GM18907 (cell line): Measurements from ENCODE around the gene DPCD.
A peak's percentile ranks its signal among the peaks of the same experiment; 100 is the strongest.

Experiments used
- ATAC-seq: cut with Tn5 transposase; IDR thresholded peaks from one replicate; pipeline ENCODE4 v1.9.1; 2021; ENCODE audit warnings: mild to moderate bottlenecking, moderate library complexity; ENCODE audit not compliant: unreplicated experiment

DPCD gene

GRCh38 chr10:101587725-101588653, at the start of gene DPCD, which contains the start of gene POLL:
DPCD (plus strand) TSS chr10:101588321; CDS start chr10:101588337, 16 bp downstream.
POLL (minus strand) TSS chr10:101588257; CDS start chr10:101587360, 897 bp downstream.
- ATAC-seq, result peak; percentile 96

GRCh38 chr10:101538446-101538845, 49.7 kb upstream of the DPCD start:
- no peak for ATAC-seq

- no peak for ATAC-seq
These were observed 42.2 kb upstream of the DPCD start for GRCh38 chr10:101545898-101546297.

DNA sequence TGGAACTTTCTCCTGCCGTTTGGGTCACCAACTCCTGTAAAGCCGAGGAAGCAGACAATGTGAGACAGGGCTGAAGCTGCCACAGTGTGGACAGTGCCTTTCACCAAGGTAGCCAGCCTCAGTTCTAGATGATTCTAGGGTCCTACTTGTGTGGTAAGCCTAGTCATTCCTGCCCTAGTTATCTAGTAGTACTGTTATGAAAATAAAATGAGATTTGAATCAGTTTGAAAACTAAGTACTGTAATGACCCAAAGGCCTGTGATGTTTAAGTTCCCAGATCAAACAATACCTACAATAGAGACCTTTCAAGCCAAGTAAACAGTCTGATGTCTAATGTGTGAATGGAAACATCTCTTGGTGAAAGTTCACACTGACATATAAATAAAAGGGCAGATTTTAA, 37.2 kb upstream of the DPCD start:
- ATAC-seq, result no peak

- ATAC-seq, result no peak
These were observed 35.7 kb upstream of the DPCD start for GRCh38 chr10:101552442-101552841.

- ATAC-seq, result no peak
These were observed 30.6 kb upstream of the DPCD start for GRCh38 chr10:101557541-101557940.

- no peak for ATAC-seq
These were observed 29.9 kb upstream of the DPCD start for GRCh38 chr10:101558204-101558603.

DNA sequence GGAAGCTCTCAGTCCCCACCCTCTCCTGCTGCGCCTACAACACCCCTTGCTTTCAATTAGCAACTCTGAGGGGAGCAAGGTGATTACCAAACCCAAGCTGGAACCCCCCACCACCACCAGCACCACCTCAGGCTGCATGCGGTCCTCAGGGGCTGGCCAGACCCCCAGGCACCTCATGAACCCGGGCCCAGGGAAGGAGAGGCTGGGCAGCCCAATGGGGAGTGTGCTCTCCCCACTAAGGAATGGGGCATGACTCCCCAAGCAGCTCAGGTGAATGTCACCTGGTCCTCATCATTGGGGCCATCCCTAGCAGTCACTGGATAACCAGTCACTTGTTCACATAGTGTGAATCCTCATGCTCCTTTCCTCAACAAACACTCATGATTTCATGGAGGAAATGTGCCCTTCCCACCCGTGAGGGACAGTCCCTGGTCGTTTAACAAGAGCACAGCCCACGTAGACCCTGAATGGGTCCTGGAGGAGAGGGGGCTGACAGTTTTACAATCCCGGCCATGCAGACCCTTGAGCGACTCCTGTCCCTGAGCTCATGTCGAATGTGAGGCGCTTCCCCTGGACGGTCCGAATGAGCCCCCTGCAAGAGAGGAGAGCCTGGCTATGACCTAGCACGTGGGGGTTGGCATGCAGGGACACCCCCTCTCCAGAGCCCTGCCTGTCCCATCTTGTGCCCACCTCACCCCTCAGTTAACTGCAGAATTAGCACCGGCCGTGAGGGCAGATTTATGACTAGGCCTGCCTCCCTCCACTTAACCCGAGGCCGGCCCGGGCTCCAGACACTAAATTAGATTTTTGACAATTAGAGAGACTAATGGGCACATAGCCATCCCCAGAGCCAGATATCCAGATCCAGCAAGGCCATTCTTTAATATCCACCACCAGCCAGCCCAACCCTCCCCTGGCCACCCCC, 29.2 kb upstream of the DPCD start:
- ATAC-seq, result no peak

GRCh38 chr10:101559596-101560297, 28.4 kb upstream of the DPCD start:
- no peak for ATAC-seq

DNA sequence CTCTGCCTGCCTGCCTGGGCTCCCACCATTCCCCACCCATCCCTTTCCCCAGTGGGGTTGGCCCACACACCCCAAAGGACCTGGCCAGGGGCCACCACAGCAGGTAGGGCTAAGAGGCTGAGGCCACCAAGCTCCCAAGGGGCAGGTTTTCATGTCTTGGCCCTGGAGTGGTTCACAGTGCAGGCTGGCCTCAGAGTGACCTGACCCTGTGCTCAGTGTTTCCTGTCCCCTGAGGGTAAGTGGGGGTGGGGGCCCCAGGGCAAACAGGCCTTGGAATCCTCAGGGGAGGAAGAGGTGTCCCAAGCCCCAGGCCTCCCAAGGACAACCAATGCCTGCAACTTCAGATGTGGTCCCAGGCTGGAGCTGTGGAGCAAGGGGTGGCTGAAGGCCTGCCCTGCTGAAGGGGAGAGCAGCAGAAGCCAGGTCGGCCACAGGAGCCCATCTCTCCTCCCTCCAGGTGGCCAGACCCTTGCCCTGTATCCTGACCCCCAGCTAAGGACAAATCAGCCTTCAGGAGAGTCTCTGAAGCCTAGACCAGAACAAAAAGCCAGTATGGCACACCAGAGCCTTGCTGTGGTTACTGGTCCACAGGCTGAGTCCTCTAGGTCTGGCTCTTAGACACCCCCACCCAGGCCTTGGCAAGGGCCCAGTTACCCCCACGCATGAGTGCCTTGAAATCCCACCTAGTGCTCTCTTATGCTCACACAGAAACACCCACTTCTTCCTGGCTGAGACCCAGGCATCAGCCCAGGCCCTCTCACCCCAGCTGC, 27.6 kb upstream of the DPCD start:
- ATAC-seq, result no peak

DNA sequence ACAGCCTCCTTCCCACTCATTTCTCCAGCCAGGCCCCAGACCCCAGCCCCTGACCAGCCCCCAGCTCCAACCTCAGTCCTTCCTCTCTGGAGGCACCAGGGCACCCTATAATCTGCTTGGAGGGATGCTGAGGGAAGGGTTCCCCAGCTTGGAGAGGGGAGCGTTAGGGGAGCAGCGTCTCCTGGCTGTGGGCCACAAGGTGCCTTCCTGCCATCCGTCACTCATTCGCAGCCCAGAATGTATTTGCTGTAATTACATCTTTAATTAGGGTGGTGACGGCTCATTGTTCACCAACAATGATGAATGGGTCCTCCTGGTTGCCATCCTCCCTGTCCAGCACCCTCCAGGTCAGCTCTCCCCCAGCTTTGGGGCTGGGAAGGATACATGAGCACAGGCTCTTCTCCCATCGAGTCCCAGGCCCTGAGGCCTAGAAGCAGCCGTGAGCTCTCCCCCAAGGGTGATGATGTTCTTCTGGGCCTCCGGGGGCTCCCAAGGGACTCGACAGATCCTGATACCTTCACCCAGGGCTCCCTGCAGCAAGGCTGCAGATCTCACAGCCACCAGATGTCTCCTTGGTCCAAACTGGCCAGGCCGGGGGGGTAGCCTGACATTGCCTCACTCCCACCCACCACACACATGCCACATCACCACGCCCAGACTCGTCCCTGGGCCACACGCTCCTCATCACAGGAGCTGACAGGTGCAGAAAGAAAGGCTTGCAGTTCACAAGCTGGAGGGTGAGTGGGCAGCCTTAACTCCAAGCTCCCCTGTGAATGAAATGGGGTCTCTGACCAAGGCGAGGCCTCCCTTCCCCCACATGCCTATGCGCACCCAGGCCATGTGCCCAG, 26.8 kb upstream of the DPCD start:
- ATAC-seq, result no peak

DNA sequence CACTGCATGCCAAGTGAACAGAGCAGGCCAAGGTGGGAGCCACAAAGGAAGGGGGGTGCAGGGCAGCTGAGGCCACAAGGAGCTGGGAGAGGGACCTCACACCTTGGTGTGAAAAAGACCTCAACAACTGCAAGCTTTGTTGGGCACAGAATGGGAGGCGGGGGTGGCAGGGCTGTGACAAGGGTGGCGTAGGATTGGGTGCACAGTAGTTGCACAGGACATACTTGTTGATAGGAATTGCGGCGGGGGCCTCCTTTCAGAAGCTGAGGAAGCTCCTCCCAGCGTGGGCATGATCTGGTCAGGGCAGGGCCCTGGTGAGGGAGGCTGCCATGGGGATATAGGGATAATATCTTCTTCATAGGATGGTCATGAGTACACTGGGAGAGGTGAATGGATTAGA, 25.9 kb upstream of the DPCD start:
- ATAC-seq, result no peak

DNA sequence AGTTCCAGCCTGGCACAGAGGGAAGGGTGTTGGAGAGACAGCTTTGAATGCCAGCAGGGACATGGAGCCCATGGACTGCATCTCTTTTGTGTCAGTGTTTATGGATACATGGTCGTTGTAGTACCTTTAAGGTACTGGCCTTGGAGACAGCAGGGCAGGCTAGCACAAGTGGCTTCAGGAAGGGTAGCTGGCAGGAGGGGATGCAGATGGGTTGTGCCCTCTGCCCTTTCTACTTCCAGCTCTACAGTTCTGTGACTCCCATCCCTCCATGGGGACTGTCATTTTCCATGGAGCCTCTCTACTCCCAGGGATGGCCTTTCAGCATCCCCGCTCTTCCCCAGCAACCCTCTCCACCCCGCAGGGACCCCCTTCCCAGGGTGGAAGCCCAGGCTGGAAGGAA, 25.1 kb upstream of the DPCD start:
- ATAC-seq, result no peak

DNA sequence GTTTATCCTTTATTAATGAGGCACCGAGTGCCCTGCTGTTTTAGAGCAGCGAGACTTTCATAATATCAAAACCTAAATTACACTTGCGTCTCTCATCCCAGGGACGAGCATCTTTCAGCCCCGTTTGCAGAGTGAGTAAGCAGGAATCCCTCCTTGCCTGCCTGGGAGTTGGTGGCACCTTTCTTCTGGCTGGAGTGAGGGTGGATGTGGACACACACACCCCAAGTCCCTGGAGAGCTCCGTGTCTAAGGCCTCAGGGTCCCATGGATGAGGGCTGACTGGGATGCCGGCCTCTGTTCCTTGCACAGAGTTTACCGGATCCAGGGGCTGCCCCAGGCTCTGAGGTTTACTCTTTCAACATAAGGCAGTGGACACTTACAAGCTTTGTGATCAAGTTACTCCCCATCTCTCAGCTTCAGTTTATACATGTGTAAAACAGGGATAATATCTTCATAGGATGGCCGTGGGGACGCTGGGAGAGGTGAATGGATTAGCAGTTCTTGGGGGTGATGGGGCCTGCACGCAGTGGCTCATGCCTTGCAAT, 24.6 kb upstream of the DPCD start:
- no peak for ATAC-seq

DNA sequence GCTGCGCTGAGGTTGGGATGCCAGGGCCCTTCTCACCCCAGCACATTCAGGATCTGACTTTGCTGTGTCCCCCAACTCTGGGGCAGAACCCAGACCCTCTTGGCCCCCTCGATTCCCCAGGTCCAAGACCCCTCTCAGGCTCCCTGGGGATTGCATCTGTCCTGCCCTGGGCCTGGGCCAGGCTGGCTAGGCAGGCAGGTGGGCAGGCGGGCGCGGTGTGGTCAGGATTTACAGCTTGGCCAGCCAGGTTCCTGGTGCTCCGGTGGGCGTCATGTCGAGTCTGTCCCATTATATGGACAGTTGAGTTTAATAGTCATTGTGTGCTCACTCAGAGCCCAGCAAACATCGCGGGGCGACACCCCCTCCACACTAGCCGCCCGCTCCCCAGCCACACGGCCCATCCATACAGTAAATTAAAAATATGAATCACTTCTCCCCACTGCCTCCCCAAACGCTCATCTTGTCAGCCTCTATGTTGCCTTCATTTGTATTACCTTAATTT, 23.6 kb upstream of the DPCD start:
- ATAC-seq, result no peak

DNA sequence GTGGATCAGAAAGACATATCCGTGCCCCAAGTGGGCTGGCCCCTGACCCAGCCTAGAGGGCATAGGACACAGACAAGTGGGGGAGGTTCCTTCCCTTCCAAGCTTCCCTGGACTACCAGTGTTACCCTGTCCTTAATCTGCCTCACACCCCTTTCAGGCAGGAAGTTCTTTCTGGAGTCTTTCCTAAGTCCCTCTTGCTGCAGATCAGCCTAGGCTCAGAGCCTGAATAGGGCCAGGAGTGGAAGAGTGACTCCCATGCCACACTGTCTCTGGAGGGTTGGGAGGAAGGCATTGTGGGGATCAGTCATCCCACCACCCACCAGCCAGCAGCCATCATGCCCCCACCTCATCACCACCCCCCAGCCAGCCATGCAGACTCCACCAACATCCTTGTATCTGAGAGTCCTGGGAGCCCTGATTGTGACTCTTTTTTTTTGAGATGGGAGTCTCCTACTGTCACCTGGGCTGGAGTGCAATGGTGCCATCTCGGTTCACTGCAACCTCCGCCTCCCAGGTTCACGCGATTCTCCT, 22.7 kb upstream of the DPCD start:
- ATAC-seq, result no peak

GRCh38 chr10:101565936-101566332, 22.2 kb upstream of the DPCD start:
- no peak for ATAC-seq

DNA sequence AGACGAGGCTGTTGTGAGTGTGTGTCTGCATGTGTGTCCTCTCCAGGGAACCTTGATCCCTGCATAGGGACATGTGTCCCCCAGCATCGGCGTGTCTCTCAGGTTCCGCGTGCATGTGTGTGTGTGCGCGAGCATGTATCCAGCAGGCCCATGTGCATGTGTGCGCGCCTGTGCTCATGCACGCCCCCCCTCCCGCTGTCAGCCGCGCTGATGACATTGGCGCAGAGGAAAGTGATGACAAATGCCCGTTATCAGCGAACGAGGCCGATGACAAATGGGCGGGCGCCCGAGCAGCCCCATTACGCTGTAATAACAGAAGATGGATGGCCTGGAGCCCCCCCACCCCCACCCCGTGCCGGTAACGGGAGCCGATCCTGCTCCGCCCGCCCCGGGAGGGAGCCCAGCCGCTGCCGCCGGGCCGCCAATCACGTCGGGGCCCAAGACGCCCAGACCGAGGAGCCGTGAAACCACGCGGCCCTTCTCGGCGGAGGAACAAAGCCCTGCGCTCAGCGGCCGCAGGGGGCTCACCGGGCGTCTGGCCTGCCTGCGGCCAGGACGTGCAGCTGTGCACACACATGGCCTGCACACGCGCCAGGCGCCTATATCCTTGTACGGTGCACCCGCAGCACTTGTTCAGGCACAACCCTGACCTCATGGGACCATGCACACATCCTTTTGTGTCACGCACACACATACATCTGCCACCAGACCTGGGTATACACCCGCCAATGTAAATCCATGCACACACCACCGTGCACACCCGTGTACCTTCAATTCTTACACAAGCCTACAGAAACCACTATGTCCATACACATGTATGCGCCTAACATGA, 21.6 kb upstream of the DPCD start:
- ATAC-seq, result no peak
